DMS53 (cell line): ENCODE data around the gene MYO10.

Experiments used
- DNase-seq: peaks from one replicate; lab custom pipeline; 2025; lab: John Stamatoyannopoulos, UW

The MYO10 gene

DNA sequence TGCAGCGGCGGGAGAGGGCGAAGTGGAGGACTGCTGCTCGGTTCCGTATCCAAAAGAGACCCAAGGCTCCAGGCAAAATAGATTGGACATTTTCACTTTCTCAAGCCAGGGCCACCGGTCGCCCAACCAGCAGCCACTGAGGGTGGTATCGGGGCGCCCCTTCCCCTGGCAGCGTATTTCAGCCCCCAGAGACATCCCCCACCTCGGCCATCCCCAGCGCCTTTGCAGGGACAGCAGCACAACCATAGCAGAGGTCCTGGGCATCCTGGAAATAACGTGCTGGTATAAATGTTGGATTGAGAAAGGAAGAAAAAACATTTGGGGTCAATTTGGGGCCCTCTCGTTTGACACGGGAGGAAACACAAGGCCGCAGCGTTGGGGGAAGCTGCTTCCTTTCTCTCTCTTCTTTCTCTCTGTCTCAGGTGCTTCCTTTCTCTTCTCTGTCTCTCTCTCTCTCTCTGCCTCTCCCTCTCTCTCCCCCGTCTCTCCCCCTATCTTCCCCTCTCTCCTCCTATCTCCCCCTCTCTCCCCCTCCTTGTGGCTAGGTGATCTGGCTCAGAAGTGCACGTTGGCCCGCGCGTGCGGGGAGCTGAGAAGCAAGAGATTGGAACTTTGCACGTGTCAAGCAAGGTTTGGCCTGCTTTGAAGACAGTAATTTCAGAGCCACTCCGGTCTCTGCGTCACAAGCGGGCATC lies 318.7 kb downstream of the MYO10 start:
- no peak for DNase-seq

DNA sequence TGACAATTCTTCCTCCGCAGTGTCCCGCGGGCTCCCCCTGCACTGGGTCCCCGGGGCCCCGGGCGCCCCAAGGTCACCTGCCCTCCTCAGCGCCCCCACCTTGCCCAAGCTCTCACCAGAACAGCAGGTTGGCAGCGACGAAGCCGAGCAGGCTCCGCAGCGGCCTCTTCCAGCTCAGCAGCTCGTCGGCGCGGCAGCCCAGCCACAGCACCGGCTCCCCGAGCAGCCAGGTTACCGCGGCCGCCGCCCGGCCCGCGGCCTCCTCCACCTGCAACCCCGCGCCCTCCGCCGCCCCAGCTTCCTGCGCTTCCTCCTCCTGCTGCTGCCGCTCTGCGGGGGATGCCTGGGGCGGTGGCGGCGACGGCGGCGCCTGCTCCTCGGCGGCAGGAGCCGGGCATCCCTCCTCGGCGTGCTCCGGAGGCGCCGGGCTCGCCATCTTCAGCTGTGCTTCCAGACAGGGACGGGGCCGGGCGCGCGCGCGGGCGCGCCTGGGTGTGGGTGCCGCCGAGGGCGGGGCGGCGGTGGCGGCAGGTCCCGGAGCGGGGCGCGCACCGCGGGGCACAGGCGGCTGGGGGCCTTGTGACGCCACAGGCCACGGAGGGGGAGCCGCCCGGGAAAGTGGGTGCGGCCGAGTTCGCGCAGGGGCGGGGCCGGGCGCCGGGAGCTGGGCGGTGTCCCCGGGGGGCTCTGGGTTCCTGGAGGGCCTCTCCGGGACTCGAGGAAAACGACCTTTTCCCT lies 319.4 kb downstream of the MYO10 start, which contains the start of gene RETREG1:
Gene RETREG1 (minus strand): TSS at position 462 of the 738 bp plus-strand sequence. CDS start 26 bp downstream, at position 436.
- DNase-seq: peak; percentile 82

DNA sequence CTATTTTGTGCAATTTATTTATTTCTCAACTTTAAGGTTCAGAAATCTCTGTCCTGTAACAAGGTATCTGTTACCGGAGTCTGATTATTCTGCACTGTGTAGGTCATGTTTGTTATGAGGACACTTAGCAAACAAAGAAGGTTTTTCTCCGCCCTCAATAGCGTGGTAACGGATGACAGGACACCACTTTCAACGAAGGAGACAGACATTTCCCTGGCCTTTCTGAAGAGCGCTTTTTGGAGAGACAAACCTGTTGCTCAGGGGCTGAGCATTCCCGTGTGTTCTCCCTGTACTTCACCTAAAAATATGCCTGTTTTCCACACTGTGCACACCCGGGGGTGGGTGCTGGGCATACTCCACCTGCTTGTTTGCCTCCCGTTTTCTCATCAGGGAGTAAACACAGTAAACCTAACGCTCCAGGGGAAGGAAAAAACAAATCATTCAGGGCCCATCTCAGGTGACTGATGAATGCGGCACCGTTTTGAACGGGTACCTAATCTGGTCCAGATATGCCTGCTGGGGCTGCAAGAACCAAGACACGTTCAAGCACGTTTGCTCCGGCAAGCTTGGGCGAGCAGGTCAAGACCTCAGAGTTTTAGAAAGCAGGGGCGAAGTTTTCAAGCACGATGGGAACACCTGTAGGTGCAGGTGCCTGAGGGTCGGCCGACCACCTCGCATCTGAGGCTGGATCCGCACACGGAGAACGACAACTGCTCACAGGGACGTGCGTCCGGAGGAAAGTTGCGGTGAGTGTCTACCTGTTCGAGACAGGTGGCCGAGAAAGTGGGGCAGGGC lies 320.1 kb downstream of the MYO10 start:
- peak; percentile 67 for DNase-seq

DNA sequence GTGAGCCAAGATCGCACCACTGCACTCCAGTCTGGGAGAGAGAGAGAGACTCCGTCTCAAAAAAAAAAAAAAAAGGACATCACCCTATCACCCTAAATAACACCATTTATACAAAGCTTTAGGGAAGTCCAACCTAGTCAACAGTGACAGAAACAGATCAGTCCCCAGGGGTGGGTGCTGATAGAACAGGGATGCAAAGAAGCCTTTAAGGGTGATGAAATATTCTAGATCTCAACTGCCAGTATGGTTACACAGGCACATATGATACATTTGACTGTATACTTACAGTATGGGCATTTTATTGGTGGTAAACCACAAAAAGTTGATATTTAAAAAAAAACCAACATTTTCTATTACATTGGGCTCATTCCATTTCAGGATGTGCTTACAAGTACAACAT lies 324.1 kb downstream of the MYO10 start:
- no peak for DNase-seq
